ENCODE measurements around the gene SRPX.
A peak's percentile ranks its signal among the peaks of the same experiment; 100 is the strongest.

The SRPX gene

DNA sequence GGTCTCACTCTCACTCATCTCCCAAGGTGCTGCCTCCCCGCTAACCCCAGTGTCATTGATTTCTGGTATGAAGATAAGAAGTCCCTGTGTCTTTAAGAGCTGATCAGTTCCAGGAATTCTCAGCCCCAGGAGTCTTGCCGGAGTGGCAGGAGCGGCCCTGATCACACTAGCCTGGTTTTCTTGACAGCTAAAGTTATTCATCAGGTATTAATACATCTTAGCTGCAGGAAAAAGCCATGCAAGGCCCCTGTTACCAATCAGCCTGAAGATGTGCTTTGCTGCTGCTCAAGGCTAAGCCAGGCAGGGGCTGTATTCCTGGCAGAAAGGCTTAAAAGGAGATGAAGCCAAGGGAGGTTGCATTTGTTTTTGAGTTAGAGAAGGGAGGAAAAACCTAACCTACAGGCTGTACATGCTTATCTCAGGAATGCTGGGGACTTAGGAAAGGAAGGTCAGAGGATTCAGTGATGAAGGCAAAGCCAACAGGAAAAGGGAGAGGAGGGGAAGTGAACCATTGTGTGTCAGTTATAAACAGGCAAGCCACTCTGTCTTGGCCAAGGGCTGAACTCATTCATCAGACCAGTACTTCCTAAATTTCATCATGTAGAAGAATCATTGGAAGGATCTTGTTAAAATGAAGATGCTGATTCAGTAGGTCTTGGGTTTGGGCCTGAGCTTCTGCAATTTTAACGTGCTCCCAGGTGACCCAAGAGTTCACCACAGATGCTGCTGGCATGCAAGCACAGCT, 8.6 kb downstream of the SRPX start:
- peak; percentile 54 for DNase-seq (ENCODE audit: low read depth)

DNA sequence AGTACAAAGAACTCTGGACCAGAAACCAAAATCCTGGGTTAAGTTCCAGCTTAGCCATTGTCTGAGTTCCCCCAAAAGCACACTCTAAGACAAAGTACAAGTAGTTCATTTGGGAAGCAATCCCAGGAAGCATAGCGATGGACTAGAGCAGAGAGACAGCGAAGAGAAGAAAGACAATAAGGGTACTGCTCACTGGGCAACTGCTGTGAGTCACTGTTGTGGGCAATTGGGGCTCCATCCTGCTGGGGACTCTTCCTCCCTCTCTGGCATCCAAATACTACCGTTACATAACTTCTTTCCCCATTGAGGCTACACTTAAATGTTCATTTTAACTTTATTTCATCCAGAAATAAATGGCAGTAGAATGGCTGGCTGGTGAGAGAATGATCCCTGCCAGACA, 14.1 kb downstream of the SRPX start:
- DNase-seq (ENCODE audit: low read depth) = peak; percentile 36

DNA sequence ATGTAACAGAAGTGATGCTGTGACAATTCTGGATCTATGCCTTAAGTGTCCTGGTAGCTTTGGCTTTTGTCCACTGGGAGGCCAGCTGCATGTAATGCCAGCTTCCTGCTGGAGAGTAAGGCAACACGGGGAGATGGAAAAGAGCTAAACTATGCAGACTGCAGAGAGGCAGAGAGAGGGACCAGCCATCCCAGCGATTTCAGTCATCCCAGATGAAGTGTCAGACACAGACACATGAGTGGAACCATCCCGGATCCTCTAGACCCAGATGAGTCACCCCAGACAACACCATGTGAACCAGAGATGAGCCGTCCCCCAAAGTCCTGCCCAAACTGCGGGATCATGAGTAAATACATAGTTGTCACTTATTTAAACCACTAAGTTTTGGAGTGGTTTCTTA, 14.6 kb downstream of the SRPX start:
- peak; percentile 74 for DNase-seq (ENCODE audit: low read depth)

DNA sequence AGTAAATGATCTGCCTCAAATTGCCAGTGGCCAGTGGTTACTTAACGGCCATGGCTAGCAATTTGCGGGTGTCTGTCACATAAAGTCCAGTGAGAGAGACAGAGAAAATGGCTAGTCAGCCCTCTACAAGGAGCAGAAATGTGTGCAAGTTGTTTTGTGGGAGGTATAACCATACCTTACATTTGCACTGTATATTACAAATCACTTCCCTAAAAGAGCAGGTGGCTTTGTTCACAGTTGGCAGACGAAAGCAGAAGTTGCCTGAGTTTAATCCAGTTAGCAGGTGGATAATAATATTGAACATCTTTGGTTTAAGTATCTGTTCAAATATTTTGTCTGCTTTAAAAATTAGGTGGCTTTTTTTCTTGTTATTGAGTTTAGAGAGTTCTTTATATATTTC, 15.6 kb downstream of the SRPX start:
- no peak for DNase-seq (ENCODE audit: low read depth)

DNA sequence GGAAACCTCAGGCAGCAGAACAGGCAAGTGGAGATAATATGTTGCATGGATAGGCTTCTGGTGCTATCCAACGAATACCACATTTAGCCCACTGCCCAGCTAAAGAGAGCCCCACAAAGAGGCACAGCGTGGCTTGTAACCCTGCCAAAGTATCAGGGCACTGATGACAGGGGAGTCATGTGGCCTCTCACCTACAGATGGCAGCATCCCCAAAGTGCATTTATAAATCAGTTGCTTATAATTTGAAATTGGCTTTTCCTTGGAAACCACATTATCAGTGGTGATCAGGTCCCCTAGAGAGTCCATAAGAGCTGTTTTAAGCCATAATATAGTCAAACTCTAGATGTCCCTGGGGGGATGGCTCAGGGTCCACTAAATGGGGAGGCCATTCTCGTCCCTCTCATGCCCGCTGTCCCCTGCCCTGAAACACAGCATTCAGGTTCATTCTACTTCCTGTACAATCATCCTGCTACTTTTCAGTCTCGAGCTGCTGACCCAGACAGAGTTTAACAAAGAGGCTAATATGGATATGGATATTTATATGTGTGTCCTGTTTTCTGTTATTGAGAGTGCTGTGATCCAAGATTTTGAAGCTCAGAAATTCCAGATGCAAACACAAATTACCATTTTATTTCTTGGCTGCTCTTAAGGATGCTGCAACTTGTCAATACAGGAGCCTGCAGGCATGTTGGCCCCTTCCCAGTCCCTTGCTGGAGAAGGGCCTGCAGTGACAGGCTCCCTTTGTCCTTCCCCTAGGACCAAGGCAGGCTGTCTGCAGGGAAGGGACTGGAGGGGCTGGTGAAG, 28.5 kb downstream of the SRPX start:
- DNase-seq (ENCODE audit: low read depth) = peak; percentile 58

DNA sequence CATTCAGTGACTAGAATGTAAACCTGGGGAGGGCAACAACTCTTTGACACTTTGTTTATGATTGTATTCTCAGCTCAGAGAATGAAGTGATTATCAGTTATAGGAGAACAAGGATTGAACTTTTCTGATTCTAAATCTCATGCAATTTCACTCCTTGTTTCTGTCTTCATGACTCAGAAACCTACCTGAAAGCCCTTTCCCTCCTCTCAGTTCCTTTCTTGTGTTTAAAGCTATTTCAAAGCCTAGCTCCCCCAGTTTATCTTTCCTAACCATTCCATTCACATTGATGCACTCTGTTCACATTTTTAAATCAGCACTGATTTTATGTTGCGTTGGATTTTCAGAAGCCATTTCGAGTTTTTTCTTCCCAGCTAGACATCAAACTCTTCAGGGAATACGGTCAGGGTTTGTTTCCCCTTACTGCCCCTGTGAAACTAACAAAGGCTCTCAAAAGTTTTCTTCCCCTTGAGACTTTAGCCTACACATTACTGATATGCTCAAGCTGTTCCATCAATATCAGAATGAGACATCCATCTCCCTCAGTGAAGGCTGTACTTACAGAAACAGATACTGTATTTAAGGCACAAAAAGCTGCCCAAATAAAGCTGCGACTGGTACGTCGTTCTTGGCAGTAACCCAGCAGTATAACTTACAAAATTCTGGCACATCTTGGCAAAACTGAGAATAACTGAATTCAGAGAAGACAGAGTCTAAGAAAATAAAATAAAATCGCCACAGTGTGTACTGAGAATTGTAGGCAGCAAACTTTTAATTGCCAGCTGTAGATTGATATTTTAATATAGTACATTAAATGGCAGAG, 31.0 kb downstream of the SRPX start:
- DNase-seq (ENCODE audit: low read depth) = no peak

DNA sequence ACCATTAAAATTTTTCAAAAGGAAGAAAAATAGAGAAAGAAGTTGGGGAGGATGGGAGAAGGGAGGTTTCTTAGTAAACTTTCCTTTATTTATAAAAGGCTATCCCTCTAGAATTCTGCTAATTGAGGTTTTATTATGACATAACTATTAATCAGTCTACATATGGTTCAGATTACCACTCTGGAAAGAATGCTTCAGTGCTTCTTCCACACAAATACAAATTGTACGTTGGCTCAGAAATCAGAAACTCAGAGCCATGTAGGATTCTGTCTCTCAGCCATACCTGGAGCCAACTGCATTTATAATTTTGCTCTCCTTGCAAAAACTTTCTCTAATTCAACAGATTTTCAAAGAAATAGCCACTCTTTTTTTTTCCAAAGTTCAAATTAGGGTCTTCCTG, 37.1 kb downstream of the SRPX start:
- peak; percentile 3 for DNase-seq (ENCODE audit: low read depth)

DNA sequence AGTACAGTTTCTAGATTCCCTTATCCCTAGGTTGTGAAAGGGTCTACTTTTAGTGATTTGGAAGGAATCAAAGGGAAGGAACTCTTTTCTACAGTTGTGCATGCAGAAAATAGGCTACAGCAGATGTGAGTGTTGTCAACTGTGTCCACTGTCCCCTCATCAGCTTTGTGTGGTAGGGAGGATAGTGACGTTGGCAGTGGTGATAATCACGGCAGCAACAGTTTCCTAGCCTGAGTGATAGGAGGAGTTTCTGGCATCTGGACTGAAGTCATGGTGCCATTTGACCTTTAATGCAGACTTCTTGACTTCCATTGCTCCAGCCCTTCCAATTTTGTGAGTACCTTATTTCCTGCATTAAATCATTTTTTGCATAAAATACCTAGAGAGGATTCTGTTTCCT, 39.3 kb downstream of the SRPX start:
- no peak for DNase-seq (ENCODE audit: low read depth)

DNA sequence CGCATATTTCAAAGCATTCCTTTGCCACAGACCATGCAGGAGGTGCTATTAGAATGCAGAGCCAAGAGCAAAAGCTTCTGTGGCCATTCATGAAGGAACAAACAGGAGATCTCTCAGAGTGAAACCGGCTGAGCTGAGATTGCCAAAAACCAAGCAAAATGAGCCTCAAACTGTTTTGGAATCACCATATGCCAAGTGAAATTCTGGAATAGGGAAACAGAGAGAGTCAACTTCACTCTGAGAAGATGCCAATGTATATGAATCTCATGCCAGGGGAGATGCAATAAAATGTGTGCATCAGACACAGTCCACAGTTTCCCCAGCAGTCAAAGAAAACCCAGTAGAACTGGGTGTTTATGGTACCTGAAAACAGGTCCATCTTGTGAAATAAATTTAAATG, 42.3 kb downstream of the SRPX start:
- DNase-seq (ENCODE audit: low read depth) = no peak

DNA sequence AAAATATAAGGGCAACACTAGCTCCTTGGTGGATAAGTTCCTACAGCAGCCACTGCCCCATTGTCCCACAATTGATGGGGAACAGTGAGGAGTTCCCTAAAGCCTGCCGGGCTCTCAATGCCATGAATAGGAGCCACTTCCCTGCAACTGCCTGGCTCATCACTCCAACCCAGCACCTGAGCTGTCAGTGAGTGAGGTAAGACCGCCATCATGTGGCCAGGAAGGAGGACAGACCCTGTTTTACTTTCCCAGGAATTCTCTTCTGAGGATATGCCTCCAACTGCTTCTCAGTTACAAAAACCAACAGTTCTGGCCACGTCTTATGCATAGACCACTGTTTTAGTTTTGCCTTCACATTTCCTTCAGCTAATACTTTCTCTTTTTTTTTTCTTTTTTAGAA, 45.5 kb downstream of the SRPX start:
- peak; percentile 47 for DNase-seq (ENCODE audit: low read depth)

DNA sequence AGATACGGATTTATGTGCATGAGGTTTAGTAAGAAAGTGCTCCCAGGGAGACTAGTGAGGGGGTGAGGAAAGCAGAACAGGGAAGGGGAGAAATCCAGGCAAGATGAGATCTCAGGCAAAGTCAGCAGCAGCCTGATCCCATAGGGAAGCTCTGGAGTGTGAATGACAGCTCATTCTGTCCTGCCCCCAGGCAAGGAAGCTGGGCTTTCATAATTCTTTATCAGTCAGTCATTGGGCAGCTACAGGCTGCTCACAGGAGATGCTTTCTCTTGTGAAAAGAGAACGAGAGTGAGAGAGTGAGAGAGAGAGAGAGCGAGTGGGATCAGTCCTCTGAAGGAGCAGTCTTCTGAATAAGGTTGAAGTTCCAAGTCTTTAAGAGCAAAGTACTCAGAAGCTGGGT, 48.1 kb downstream of the SRPX start:
- peak; percentile 18 for DNase-seq (ENCODE audit: low read depth)

DNA sequence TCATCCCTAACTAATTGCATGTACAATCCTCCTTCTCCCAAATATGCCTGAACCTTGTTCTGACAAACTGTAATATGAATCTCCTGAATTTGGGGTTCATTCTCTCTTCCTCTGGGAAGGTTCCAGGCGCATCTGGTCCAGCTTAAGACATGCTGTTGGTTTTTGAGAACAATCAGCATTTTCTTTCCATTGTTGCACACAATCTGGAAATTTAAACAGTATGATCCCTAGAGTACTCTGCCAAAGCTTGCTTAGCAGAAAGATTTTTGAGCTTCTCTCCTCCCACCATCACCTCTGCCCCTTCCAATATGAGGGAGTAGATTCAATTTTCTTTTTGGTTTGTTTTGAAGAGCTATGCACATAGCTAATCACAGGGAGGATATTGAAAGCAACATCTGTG, 50.1 kb downstream of the SRPX start:
- DNase-seq (ENCODE audit: low read depth) = no peak

DNA sequence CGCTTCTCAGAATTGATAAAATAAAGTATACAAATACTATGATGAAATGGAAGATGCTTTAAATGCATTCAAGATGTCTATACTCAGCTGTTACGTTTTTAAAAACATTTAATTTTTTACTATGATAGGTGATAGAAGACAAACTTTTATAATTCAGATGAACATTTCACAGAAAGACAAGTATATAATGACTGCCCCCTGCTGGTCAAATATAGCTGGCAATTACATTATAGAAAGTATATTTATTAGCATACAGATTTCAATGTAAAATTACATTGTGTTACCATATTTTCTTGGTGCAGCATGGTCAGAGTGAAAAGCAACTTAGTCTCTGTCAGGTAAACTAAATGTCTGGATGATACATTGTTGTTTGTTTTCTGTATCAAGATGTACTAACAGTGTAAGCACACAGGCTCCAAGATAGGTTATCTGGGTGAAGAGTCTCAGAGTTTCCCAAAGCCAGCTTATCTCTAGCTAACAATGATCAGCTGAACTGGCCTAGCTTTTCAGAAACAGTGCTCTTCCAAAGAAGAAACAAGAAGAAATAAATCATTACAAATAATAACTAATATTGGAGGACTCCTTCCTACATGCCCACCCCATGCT, 54.1 kb downstream of the SRPX start:
- peak; percentile 58 for DNase-seq (ENCODE audit: low read depth)

DNA sequence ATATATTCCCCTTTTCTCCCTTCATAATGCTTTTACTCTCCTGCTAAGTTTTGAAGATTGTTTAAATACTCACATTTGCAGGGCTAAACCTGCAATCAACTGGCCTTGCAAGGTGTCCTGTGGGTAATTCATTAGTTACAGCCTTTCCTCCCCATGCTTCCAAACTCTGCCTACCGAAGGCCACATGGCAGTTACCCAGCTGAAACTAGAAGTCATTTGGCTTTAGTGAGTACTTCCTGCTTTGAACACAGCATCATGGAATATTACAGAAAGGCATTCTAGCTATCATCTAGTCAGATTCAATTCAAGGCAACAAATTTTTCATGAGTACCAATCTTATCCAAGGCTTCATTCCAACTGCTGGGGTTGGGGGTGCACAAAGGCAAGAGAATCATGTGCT, 55.6 kb downstream of the SRPX start:
- no peak for DNase-seq (ENCODE audit: low read depth)

DNA sequence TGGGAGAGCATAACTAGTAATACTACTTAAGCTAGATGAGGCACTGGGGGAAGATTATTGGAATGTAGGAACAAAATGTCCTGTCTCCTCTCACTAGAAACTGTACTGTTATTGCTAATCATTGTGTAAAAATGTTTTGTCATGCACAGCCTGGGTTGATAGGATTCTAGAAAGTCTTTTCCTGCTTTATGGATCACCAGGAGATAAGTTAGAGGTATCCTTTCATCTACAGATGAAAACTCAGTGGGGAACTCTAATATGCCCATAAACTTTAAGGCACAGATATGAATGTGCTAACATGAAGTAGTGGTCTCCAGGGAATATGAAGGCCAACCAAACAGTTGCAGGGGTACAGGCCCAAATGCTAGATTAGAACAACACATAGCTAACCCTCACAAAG, 57.5 kb downstream of the SRPX start:
- DNase-seq (ENCODE audit: low read depth) = no peak

DNA sequence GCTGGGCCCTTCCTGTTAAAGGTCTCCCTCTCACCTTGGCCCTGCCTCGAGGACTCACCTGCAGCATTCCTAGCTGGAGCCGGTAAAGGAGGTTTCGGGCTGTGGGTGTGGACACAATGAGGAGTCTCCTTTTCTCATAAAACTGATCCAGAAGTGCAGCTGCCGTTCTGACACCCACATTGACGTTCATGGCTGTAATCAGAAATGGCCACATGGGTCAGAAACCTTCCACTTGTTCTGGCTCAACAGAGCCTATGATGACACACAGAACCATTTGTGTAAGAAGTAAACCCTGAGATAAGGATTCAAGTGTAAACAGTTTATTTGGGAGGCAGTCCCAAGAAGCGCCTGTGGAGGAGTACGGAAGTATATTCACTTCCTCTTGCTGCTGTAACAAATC, 63.8 kb downstream of the SRPX start:
- DNase-seq (ENCODE audit: low read depth) = no peak

DNA sequence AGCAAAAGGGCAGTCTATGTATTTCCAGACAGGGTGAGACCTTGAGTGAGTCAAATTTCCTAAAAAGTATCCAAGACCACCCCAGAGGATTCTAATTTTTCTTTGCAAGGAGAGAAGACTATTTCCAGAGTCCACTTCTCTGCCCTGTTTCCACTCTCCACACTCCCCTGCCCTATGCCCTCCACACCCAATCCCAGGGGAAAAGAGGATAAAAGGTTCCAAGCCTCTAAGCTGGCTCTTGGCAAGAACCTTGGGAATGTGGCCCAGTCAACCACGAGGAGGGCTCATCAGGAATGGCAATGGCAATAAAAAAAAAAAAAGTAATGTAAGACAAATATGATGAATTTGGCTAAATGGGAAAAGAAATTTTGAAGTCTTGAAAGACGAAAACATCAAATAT, 65.9 kb downstream of the SRPX start:
- no peak for DNase-seq (ENCODE audit: low read depth)

DNA sequence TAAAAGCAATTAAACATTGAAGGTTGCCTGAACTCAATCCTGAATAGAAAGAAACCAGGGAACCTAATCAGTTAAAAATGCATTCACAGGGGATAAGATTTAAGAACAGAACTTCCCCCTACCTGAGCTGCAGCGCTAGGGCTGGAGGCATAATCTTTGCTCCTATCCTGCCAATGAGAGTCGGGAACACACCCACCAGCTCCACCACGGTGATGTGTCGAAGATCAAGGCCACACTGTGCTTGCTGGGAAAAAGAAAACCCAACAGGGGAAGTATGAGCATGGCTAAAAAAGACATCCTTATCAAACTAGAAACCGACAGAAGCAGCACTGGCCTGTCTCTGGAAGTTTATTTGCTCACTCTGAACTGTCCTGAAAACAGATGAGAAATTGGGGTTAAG, 66.3 kb downstream of the SRPX start:
- no peak for DNase-seq (ENCODE audit: low read depth)

DNA sequence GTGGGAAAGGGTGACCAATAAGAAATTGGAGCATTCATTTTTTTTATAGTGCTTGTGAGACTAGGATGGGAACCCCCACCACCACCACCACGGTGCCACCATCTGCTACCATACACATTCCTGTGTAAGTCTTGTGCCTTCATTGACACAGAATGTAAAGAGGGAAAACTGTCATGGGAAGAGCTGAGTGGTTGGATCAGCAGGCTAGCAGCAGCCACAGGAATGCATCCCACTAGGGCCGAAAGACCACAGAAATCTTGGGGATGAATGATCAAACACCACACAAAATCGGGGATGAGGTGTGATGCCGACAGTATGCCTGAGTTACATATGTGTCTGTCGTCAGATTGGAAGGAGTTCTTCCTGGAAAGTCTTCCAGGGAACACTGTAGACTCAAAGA, 69.2 kb downstream of the SRPX start:
- peak; percentile 20 for DNase-seq (ENCODE audit: low read depth)

DNA sequence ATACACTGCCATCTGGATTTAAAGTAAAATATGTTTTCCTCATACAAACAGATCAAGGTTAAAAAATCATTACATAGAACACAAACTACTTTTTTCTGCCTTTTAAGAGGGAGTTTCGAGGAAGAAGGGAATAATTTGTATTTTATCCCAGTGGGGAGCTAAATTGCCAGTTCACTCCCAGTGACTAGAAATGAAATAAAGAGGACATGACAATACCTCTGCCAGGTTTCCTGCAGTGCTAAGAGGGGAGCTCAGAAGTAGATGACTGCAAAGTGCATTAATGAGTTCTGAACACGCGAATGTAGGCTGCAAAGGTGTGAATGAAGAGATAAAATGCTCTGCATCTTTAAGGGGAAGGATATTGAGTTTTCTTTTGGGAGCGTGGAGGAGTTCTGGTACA, 69.7 kb downstream of the SRPX start:
- no peak for DNase-seq (ENCODE audit: low read depth)

DNA sequence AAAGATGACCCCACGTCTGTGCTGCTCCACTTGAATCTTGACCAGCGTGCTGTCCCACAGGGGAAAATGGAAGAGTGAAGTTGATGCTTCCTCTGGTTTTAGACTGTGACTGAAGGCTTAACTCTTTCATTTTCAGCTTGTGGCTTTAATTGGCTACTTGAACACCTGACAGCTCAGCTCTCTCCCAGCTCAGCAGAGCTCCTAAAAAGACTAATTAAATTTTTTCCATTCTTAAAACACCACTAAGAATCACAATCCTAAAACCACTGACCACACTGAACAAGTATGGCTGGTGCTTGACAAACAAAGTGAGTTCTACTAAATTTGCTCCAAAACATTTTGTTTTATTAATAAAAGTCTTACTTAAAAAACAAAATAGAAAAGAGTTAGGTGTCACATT, 71.7 kb downstream of the SRPX start:
- DNase-seq (ENCODE audit: low read depth) = no peak

DNA sequence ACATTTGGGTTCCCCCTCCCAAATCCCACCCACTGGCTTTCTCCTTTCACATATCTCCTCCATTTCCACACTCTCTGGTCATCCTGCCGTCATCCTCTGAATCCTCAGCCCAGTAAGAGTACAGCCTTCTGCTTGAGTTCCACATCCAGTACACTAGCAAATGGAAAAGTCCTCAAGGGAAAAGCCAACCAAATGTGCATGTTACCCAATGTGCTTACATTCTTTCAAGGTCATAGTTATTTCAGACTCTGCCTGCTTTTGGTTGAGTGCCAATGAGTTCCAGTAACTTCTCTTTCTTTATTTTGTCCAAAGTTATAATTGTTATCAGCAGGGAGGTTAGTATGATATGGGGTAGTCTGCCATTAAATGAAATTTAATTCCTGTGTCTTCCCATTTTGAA, 78.1 kb downstream of the SRPX start:
- DNase-seq (ENCODE audit: low read depth) = no peak

Data from ELR (cell line).